Lower leg skin (tissue), 3 donors: ENCODE measurements around the gene NPB.

Experiments used
- CTCF ChIP-seq, 3 donors: fragments of 450-650 bp; IDR thresholded peaks; one replicate each; pipeline ENCODE4 v1.5.1; 2016; ENCODE audit warnings: antibody characterized with exemption in 3 of 3, mild to moderate bottlenecking in 3 of 3, moderate library complexity in 2 of 3
- POLR2A ChIP-seq, 2 donors: fragments of 450-650 bp; IDR thresholded peaks; one replicate each; pipeline ENCODE4 v1.6.1; 2016 to 2017; ENCODE audit warnings: antibody characterized with exemption in 2 of 2, mild to moderate bottlenecking in 1 of 2, moderate library complexity in 1 of 2

GRCh38 chr17:81922566-81923301 lies 20.7 kb downstream of the NPB start:
- TF ChIP-seq POLR2A (IDR thresholded peaks at IDR 0.05) (no peak), CTCF (IDR thresholded peaks at IDR 0.05) (no peak)
